ENCODE results near the gene ENOX1.

GRCh38 chr13:43482641-43483040 is 304.1 kb downstream of the ENOX1 start:
- TF ChIP-seq CTCF (IDR thresholded peaks at IDR 0.05 in 2 of 3, conservative IDR thresholded peaks at IDR 0.05 in 1 of 3; ENCODE audit: insufficient read depth in 2 of 3, low read depth in 1 of 3, low read length in 3 of 3): no peak
- no peak for TF ChIP-seq ZBTB43 (CRISPR knock-in tag; IDR thresholded peaks at IDR 0.05)
- TF ChIP-seq ZNF41 (CRISPR knock-in tag; conservative IDR thresholded peaks at IDR 0.05): no peak
